Measurements from ENCODE around the gene CX3CL1.
"Not testable (repeated sequence)": the region's sequence is repeated elsewhere in the genome, so short reads cannot be mapped to it uniquely, and the experiment has no call there.

CX3CL1 gene

GRCh38 chr16:57357330-57358085 lies 14.8 kb upstream of the CX3CL1 start:
- DNase-seq = no peak

- DNase-seq = no peak
Observed at GRCh38 chr16:57358086-57358420, 14.2 kb upstream of the CX3CL1 start.

DNA sequence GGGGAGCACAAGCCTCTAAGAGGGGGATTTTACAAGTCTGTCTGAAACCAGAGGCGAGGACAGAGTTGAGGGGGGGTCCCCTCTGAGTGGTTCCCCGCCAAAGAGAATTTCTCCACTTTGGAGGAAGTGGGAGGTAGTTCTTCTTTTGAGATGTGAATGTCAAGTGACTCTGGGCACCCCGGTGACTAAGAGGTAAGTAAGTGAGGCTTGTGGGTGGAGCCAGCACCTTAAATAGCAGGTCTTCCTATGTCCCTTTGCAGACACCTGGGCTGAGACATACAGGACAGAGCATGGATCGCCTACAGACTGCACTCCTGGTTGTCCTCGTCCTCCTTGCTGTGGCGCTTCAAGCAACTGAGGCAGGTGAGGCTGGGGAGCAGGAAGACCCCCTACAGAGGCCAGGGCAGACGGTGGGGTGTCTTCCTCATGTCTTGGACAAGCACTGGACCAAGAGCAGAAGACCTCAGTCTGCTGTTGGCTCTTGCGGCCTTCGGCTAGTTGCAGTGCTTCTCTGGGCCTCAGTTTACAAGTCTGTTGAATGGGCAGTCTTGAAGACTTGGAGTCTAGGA lies 13.7 kb upstream of the CX3CL1 start, which contains the start of gene CCL22:
Gene CCL22 (plus strand): TSS at position 257 of the 569 bp plus-strand sequence. CDS start 34 bp downstream, at position 291.
- no peak for DNase-seq

DNA sequence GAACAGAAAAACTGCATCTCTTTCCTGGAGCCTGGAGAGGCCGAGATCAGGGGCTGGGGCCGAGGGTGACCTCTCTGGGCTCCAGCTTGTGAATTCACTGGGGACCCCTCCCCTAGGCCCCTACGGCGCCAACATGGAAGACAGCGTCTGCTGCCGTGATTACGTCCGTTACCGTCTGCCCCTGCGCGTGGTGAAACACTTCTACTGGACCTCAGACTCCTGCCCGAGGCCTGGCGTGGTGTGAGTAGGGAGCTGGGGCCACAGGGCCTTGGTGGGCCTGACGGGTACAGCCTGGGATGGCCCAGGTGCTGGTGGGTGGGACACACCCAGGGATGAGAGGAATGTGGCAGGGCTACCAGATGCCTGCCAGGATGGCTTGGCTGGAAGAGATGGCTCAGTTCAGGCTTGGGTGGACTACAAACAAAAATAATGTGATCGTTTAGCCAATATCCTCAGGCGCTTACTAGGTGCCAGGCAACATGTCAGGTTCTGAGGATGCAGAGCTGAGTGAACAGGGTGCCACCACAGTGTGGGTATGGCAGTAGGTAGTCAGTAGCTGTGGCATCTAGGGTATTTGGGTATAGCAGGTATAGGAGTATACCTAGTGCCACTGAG lies 11.9 kb upstream of the CX3CL1 start:
- DNase-seq = no peak

GRCh38 chr16:57361404-57361803 lies 10.9 kb upstream of the CX3CL1 start:
- no peak for DNase-seq

GRCh38 chr16:57364143-57364542 lies 8.1 kb upstream of the CX3CL1 start:
- DNase-seq = no peak

DNA sequence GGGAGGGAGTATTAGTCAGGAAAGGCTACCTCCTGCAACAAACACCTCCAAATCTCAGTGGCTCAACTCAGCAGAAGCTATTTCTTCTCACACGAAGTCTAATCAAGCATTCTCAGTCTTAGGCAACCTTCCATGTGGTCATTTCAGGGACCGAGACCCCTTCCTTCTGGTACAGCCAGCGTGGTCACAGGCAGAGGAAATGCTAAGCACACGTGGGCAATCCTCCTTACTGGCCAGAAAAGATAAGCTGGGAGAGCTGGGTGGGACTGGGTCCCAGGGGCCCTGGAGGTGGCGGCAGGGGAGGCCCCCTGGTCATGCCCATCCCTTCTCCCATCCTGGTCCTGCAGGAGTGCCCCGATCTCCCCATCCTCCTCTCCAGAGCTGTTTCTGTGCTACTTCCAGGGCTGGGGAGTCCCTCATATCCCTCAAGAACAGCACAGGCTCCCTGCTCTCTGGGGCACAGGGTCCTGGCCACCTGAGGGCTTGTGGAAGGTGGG lies 5.7 kb upstream of the CX3CL1 start:
- no peak for DNase-seq

DNA sequence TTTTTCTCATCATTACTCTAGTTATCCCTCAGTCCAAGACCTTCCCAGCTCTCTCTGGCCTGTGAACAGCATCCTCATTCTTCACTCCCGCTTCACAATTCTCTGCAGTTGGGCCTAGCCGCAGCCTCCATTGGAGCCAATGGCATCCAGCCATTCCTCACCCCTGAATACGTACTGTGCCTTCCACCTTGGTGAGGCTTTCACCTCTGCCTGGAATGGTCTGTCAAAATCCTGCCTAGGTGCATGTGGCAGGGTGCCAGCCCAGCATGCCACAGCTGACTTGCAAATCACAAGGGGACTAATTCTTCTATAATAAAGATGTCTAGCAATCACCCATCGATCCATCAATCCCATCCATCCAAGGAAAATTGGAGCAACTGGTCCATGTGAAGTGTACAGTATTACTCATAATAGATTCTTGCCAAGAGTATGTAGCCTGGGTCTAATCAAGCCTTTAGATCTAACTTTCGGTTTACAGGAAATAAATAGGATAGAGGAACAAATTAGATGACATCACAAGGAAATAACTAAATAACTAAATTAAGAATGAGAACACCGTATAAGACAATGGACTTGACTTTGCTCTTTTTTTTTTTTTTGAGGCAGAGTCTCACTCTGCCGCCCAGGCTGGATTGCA lies 5.1 kb upstream of the CX3CL1 start:
- DNase-seq = no peak

- no peak for DNase-seq
Observed at GRCh38 chr16:57371494-57372371, 557 bp upstream of the CX3CL1 start.

DNA sequence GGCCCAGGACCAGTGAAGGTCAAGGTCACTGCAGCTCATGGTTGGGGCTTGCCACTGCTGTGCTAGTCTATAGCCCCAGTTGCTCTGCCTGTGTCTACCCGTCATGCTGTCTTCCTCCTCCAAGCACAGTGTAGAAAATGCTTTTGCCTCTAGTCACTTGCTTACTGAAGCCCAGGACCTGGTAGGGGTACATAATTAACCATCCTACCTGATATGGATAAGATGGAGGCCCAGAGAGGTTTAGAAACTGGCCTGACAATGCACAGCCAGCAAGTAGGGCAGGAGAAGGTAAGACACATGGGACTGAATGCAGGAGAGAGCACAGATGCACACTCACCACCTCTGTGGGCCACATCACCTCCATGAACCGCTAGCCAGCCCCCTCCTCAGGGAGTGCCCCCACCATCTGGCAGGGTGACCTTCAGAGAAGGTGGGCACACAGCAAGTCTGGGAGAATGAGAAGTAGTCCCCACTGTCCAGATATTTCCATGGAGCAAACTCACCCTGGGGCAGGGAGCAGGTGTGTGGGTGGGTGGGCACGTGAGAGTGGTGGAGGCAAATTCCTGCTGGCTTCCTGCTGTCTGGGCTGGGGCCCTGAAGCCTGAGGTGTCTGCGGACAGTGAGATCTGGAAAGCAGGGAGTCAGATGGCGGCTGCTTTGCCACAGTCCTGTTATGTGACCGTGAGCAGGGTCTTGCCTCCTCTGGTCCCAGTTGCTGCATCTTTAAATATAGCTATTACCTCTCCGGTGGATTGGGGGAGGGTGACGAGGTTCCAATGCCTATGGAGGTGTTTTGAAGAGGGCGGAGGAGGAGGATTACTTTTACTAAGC lies 1.0 kb downstream of the CX3CL1 start:
- no peak for DNase-seq

DNA sequence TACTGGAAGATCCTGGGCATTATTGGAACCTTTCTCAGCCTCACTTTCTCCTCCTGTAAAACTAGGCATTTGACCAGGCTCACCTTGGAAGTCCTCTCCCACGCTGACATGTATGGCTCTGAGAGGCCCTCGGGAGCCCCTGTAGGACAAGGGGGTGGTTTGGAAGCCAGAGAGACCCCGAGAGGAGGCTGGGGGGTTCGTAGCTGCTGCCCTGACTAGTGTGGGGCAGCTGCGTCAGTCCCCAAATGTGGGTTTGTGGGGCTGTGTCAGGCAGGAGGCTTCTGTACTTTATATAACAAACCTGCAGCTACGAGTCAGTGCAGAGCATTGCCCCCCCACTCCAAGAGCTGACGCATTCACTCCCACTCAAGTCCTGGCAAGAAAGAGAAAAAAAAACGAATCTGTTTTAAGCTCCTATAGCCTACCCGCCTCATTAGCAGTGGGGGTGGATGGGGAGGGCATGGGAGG lies 1.8 kb downstream of the CX3CL1 start:
- no peak for DNase-seq

- not testable (repeated sequence) for DNase-seq
Observed at GRCh38 chr16:57374925-57375465, 2.7 kb downstream of the CX3CL1 start.

DNA sequence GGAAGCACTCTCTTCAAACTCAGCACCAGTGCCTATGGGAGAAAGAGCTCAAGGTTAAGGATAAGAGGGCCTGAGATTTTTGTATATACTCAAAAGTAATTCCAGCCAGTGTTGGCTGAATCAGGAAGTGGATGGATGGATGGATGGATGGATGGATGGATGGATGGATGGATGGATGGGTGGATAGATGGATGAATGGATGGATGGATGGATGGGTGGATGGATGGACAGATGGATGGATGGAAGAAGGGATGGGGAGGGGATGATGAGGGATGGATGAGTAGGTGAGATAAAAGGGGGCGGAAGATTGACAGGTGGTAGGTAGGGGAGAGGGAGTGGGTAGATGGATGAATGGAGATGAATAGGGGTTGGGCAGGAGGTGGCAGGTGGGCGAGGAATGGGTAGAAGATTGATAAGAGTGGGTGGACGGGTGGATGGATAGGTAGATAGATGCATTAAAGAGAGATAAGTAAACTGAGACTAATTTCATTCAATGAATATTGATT lies 4.1 kb downstream of the CX3CL1 start:
- DNase-seq = no peak

- DNase-seq = no peak
Observed at GRCh38 chr16:57377080-57377841, 5.0 kb downstream of the CX3CL1 start.

- no peak for DNase-seq
Observed at GRCh38 chr16:57379579-57379978, 7.3 kb downstream of the CX3CL1 start.

- no peak for DNase-seq
Observed at GRCh38 chr16:57380671-57381462, 8.6 kb downstream of the CX3CL1 start.

GRCh38 chr16:57381791-57382534 lies 9.7 kb downstream of the CX3CL1 start:
- no peak for DNase-seq

DNA sequence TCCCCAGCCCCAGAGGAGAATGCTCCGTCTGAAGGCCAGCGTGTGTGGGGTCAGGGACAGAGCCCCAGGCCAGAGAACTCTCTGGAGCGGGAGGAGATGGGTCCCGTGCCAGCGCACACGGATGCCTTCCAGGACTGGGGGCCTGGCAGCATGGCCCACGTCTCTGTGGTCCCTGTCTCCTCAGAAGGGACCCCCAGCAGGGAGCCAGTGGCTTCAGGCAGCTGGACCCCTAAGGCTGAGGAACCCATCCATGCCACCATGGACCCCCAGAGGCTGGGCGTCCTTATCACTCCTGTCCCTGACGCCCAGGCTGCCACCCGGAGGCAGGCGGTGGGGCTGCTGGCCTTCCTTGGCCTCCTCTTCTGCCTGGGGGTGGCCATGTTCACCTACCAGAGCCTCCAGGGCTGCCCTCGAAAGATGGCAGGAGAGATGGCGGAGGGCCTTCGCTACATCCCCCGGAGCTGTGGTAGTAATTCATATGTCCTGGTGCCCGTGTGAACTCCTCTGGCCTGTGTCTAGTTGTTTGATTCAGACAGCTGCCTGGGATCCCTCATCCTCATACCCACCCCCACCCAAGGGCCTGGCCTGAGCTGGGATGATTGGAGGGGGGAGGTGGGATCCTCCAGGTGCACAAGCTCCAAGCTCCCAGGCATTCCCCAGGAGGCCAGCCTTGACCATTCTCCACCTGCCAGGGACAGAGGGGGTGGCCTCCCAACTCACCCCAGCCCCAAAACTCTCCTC lies 10.4 kb downstream of the CX3CL1 start:
- no peak for DNase-seq
